ENCODE data around the gene KPNA5. TPM values are rescaled to one million over a fixed set of nuclear protein-coding genes. Genes with fewer than 3 reads are reported as not detected.

Gene KPNA5
- total and polyA plus RNA-seq, 2 of the 8 experiments (the other 6 are each of a cell fraction or from before 2014, with no cell fraction given) = 2.0 to 9.7 TPM

- DNase-seq (ENCODE audit: low read depth in 1 of 2, low spot score in 2 of 2) (no peak), FAIRE-seq (no peak)
- Histone ChIP-seq H3K27me3 (replicated peaks in 1 of 4; ENCODE audit: control insufficient read depth in 3 of 4, extremely low read depth in 1 of 4, insufficient read depth in 3 of 4, low read length in 3 of 4) (peaks cover 8 to 31% (median 24%) of the 10 kb centered on the region in 4 experiments), H2BK15ac (ENCODE audit: low read length) (no peak overlapping the region), H3K9ac (replicated peaks in 1 of 4; ENCODE audit: extremely low read depth in 1 of 4, low read depth in 3 of 4, low read length in 3 of 4) (no peak overlapping the region), H3K27ac (ENCODE audit: low read depth, low read length) (no peak overlapping the region), H3K4ac (replicated peaks; ENCODE audit: insufficient read length, low read depth, low read length) (no peak overlapping the region), H3K23ac (ENCODE audit: insufficient read length) (no peak overlapping the region), H2BK120ac (replicated peaks; ENCODE audit: low read depth, low read length) (no peak overlapping the region), H2BK5ac (ENCODE audit: low read depth, low read length) (no peak overlapping the region), H3K56ac (replicated peaks; ENCODE audit: insufficient read length, low read depth, low read length) (no peak overlapping the region), H2BK12ac (ENCODE audit: low read depth, low read length) (no peak overlapping the region), H3K79me2 (ENCODE audit: control insufficient read depth in 1 of 2, insufficient read depth in 2 of 2, low read length in 2 of 2) (no peaks in the 10 kb centered on the region), H3K79me1 (ENCODE audit: low read depth, low read length) (no peaks in the 10 kb centered on the region), H2AK5ac (ENCODE audit: low read depth, low read length) (no peak overlapping the region), H3K14ac (ENCODE audit: insufficient read length) (no peak overlapping the region), H3K9me3 (ENCODE audit: insufficient read depth in 2 of 2, low read depth in 1 of 2, low read length in 1 of 2) (no peaks in the 10 kb centered on the region), H2BK20ac (ENCODE audit: low read length) (no peak overlapping the region), H4K91ac (replicated peaks; ENCODE audit: insufficient read length, low read length) (no peak overlapping the region), H3K18ac (ENCODE audit: extremely low read depth, low read length) (no peak overlapping the region), H3K4me1 (replicated peaks in 1 of 4; ENCODE audit: control insufficient read depth in 3 of 4, insufficient read depth in 4 of 4, low read length in 3 of 4) (peaks cover 0 to 2% (median 0%) of the 10 kb centered on the region in 4 experiments; a peak in 3 of 7 replicates), H3K4me2 (ENCODE audit: insufficient read depth in 1 of 2, low read depth in 2 of 2, low read length in 2 of 2) (no peak overlapping the region; a peak in 1 of 4 replicates), H4K5ac (ENCODE audit: insufficient read length, low read depth, low read length) (no peak overlapping the region), H4K8ac (ENCODE audit: extremely low read depth, insufficient read depth, low read length) (no peak overlapping the region), H3K36me3 (ENCODE audit: control insufficient read depth in 2 of 4, insufficient read depth in 4 of 4, low read length in 3 of 4) (no peaks in the 10 kb centered on the region), H4K20me1 (replicated peaks in 1 of 2; ENCODE audit: control insufficient read depth in 1 of 2, insufficient read depth in 2 of 2, low read length in 2 of 2) (no peaks in the 10 kb centered on the region), H3K4me3 (ENCODE audit: extremely low read depth in 1 of 4, insufficient read depth in 2 of 4, low read depth in 3 of 4, low read length in 4 of 4) (no peak overlapping the region), H3K23me2 (ENCODE audit: low read depth, low read length) (peaks cover 12% of the 10 kb centered on the region; the same call in 1 of the 2 replicates), H2AFZ (ENCODE audit: low read length) (no peak overlapping the region)
- CTCF ChIA-PET (ENCODE audit: partially characterized antibody) = interaction anchor here (0.6 to 1.7 kb wide), 5 partner anchors 10 to 202 kb away, joined by 3 to 13 read pairs (median 4); no protein-coding TSS in a partner anchor
- TF ChIP-seq YY1 (IDR thresholded peaks at IDR 0.05; ENCODE audit: low read depth, low read length) (no peak), ASH2L (IDR thresholded peaks at IDR 0.05; ENCODE audit: low read length) (no peak), NANOG (IDR thresholded peaks at IDR 0.05; ENCODE audit: insufficient read depth, low read depth, low read length, poor library complexity, severe bottlenecking) (no peak)
- 78% methylated on average over 5 of the region's 5 CpGs; no CpG with 5 or more reads in 1 of the 2 experiments for WGBS, 2 experiments (ENCODE audit: extremely low coverage in 1 of 2, insufficient coverage in 1 of 2, insufficient read length in 1 of 2, insufficient replicate concordance in 2 of 2, low coverage in 1 of 2, low lambda C conversion rate in 2 of 2, missing lambda C conversion rate in 1 of 2)
- POLR2A ChIA-PET (ENCODE audit: partially characterized antibody) = interaction anchor here (1.0 kb wide), 1 partner anchor 150 kb away, joined by 3 read pairs; the partner anchor contains the start of gene RSPH4A
Measured at GRCh38 chr6:116766506-116767176, 85.6 kb downstream of the KPNA5 start.
